ENCODE data around the gene LRP1B. TPM values are rescaled to one million over a fixed set of nuclear protein-coding genes. Genes with fewer than 3 reads are reported as not detected.

The LRP1B gene
- total RNA-seq, 3 donors from 2014 or later: 2.3 to 29.8 (median 21.8) TPM

DNA sequence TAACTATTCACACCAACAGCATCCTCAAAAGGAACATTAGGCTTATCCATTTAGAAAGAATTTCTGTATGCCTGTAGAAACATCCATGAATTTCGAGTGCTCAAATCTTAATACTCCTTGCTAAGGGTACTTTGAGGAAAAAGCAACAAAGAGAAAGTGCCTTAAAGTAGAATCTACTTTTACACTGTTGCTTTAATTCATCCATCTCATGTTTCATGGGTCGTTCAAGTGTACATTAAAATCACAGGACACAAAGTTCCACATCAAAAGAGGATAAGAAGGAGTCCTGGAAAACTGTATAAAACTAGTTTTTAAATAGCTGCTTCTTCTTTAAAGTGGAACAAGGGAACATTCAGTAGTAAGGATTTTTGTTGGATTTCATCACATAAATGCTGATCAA is 54.5 kb downstream of the LRP1B start:
- Histone ChIP-seq H3K4me1 (no peaks in the 10 kb centered on the region), H3K4me3 (no peak overlapping the region), H3K27me3 (no peaks in the 10 kb centered on the region), H3K27ac (no peak overlapping the region), H3K36me3 (no peaks in the 10 kb centered on the region), H3K9me3 (no peaks in the 10 kb centered on the region)
- DNase-seq (ENCODE audit: low spot score in 2 of 2): no peak
- intact Hi-C loops (cut with DNase I; ENCODE audit: low total_unique reads): no loop called here
- TF ChIP-seq, protein P1, sequence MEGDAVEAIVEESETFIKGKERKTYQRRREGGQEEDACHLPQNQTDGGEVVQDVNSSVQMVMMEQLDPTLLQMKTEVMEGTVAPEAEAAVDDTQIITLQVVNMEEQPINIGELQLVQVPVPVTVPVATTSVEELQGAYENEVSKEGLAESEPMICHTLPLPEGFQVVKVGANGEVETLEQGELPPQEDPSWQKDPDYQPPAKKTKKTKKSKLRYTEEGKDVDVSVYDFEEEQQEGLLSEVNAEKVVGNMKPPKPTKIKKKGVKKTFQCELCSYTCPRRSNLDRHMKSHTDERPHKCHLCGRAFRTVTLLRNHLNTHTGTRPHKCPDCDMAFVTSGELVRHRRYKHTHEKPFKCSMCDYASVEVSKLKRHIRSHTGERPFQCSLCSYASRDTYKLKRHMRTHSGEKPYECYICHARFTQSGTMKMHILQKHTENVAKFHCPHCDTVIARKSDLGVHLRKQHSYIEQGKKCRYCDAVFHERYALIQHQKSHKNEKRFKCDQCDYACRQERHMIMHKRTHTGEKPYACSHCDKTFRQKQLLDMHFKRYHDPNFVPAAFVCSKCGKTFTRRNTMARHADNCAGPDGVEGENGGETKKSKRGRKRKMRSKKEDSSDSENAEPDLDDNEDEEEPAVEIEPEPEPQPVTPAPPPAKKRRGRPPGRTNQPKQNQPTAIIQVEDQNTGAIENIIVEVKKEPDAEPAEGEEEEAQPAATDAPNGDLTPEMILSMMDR (IDR thresholded peaks at IDR 0.05): no peak
- TF ChIP-seq POLR2AphosphoS5 (IDR thresholded peaks at IDR 0.05) (no peak), POLR2A (IDR thresholded peaks at IDR 0.05) (no peak)

GRCh38 chr2:142075826-142076225 is 55.0 kb downstream of the LRP1B start:
- intact Hi-C loops (cut with DNase I; ENCODE audit: low total_unique reads): no loop called here
- TF ChIP-seq POLR2AphosphoS5 (IDR thresholded peaks at IDR 0.05) (no peak), POLR2A (IDR thresholded peaks at IDR 0.05) (no peak)
- TF ChIP-seq, protein P1 (IDR thresholded peaks at IDR 0.05): no peak
- no peak for DNase-seq (ENCODE audit: low spot score in 2 of 2)
- Histone ChIP-seq H3K27me3 (no peaks in the 10 kb centered on the region), H3K27ac (no peak overlapping the region), H3K36me3 (no peaks in the 10 kb centered on the region), H3K9me3 (no peaks in the 10 kb centered on the region), H3K4me3 (no peak overlapping the region), H3K4me1 (no peaks in the 10 kb centered on the region)

DNA sequence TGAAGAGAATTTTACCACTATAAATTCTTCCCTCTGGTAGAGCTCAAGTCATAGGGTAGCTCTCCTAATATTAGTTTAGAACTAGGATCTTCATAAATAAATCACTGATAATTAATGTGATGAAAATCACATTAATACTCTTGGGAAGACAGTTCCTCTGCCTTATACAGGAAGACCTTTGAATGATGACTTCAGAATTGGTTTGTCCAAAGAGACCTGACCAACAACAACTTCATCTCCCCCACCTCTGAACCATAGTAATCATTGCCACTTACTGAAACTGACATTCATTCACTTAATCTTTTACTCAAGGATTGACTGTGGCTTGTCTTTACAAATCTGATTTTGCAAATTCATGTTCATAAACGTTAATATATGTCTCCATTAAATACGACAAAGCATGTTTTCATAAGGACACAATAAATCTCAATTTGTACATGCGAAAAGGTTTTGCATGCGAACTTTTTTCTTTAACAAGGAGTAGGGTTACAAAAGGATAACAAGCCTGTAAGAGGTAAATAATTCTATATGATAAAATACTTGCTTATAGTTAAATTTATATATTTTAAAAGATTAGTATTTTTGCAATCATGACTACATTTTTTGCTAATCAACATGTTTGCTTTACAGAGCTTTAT is 61.4 kb downstream of the LRP1B start:
- Histone ChIP-seq H3K36me3 (no peaks in the 10 kb centered on the region), H3K4me3 (no peak overlapping the region), H3K4me1 (no peaks in the 10 kb centered on the region), H3K27ac (no peak overlapping the region), H3K9me3 (no peaks in the 10 kb centered on the region), H3K27me3 (no peaks in the 10 kb centered on the region)
- intact Hi-C loops (cut with DNase I; ENCODE audit: low total_unique reads): loop anchor here (10.0 kb wide), 1 partner anchor 1965 kb away; no protein-coding TSS in a partner anchor
- TF ChIP-seq POLR2A (IDR thresholded peaks at IDR 0.05) (no peak), POLR2AphosphoS5 (IDR thresholded peaks at IDR 0.05) (no peak)
- TF ChIP-seq, protein P1 (IDR thresholded peaks at IDR 0.05): no peak
- no peak for DNase-seq (ENCODE audit: low spot score in 2 of 2)

DNA sequence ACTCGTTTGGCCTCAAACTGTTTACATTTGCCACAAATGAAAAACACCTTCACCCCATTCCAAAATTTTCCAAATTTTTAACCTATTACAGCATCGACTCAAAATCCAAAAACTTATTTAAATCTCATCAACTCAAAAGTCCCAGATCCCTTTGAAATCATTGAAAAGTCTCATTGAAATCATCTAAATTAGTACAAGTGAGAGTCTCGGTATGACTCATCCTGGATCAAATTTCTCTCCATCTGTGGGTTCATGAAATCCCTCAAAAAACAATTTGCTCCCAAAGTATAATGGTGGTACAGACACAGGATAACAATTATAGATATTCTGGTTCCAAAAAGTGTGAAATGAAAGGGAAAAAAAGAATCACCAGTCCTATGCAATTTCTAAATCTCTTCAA is 65.1 kb downstream of the LRP1B start:
- Histone ChIP-seq H3K4me3 (no peak overlapping the region), H3K36me3 (no peaks in the 10 kb centered on the region), H3K4me1 (no peaks in the 10 kb centered on the region), H3K9me3 (no peaks in the 10 kb centered on the region), H3K27me3 (no peaks in the 10 kb centered on the region), H3K27ac (no peak overlapping the region)
- DNase-seq (ENCODE audit: low spot score in 2 of 2): no peak
- intact Hi-C loops (cut with DNase I; ENCODE audit: low total_unique reads): loop anchor here (10.0 kb wide), 1 partner anchor 1961 kb away; no protein-coding TSS in a partner anchor
- TF ChIP-seq, protein P1 (IDR thresholded peaks at IDR 0.05): no peak
- no peak for TF ChIP-seq POLR2A (IDR thresholded peaks at IDR 0.05)
- TF ChIP-seq POLR2AphosphoS5 (IDR thresholded peaks at IDR 0.05): no peak

- no peak for DNase-seq (ENCODE audit: low spot score in 2 of 2)
- intact Hi-C loops (cut with DNase I; ENCODE audit: low total_unique reads): loop anchor here (10.0 kb wide), 1 partner anchor 1960 kb away; no protein-coding TSS in a partner anchor
- H3K27me3 ChIP-seq: no peaks in the 10 kb centered on the region
- H3K36me3 ChIP-seq: no peaks in the 10 kb centered on the region
- no peak overlapping the region for H3K27ac ChIP-seq
- TF ChIP-seq POLR2A (IDR thresholded peaks at IDR 0.05): no peak
- no peak for TF ChIP-seq POLR2AphosphoS5 (IDR thresholded peaks at IDR 0.05)
- TF ChIP-seq, protein P1 (IDR thresholded peaks at IDR 0.05): no peak
- H3K4me1 ChIP-seq: no peaks in the 10 kb centered on the region
- no peaks in the 10 kb centered on the region for H3K9me3 ChIP-seq
- no peak overlapping the region for H3K4me3 ChIP-seq
Measured at GRCh38 chr2:142065156-142065555, 65.7 kb downstream of the LRP1B start.

Measured in breast epithelium (tissue), 4 donors.